Stimulated activated CD4-positive, alpha-beta T cell treated with anti-CD3 and anti-CD28 coated beads, Interleukin-4, amount 100 ng/mL, for 1 hour (primary cell): Measurements from ENCODE around the gene GPR132.

Experiments
- DNase-seq: peaks from one replicate; pipeline ENCODE4 v3.0.0-alpha.2; 2020

The GPR132 gene

DNA sequence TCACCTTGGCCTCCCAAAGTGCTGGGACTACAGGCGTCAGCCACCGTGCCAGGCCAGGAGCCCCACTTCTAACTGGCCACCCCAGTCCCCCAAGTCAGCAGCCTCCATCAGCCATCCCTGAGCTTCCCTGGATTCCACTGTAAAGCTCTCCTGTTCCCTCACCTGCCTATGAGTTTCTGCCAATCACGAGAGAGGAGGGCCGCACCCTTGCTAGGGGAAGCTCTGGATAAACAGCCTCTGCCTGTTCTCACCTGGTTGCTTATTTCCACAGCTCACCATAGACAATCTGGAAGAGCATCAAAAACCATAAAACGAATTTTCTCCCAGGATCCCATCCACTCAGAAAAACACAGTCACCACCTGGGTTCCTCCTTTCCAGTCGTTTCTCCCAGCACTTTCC lies 49.3 kb downstream of the GPR132 start:
- DNase-seq = no peak

DNA sequence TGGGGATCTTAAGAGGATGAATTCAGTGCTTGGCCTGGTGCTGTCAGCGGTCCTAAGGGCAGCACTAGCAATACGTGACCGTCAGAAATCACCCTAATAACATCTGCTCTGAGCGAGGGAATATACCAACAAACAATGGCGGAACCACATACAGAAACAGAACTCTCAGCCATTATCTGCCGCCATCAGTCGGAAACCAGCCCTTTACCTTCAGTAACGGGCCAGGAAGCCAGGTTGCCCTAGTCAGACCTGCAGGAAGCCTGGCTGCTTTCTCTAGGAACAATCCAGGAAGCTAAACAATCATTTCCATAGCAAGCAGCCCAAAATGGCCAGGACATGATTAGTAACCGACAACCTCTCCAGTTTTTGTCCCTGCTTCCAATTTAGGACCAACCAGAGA lies 50.0 kb downstream of the GPR132 start:
- no peak for DNase-seq

DNA sequence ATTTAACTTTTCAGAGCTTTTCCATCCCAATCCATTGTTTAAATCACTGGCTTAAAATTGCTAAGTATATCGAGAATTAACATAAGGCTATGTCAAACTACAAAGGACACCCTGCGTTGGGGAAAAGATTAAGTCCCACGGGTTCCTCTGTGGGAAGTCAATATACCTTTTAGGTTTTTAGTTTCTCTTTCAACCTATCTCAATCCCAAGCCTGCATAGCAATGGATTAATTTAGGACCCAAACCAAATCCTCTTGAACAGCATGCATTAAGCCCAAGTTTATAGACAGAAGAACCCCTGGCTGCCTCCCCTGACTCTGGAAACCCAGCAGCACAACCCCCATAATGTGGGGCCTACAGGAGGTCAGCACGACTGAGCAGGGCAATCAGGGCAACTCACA lies 50.6 kb downstream of the GPR132 start:
- no peak for DNase-seq

DNA sequence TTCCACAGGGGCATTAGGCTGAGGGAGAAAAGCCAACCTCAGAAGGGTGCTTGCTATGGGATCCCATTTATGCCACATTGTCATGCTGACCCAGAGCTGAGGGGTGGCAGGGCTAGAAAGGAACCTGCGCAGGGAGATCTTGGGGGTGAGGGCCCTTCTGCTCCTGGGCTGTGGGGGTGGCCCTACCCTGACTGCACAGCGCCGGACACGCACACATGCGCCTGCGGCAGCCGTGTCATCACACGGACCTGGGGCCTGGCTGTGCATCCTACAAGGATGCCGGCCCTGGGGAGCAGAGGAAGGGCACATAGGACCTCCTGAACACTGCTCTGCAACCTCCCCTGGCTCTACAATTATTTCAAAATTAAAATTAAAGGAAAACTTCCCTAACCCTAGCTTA lies 51.2 kb downstream of the GPR132 start:
- DNase-seq = no peak

DNA sequence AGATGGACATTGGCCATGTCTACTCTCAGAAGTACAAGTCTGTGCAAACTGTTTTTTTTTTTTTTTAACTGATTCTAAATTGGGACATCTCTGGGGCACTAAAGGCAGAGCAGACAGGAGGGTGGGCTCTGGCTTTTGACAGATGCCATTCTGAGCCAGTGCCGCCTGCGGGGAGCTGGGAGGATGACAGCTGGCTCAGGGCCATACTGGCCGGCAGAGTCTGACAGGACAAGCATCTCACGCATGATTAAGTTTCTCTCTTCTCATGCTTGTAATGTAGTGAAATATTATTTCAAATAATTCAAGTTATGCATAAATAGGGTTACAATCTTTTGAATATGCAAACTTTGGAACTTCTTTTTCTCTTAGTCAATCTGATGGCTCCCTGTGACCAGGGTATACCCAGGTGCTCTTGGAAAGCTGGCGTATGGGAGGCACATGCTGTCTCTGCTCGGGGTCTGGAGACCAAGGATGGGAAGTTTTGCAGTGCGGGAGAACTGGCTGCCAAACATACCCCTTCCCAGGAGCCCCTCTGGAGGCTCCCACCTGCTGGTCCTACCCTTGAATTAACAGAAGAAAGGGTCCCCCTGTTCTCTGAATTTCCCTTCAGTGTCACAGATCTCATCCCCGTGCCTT lies 52.0 kb downstream of the GPR132 start:
- DNase-seq = no peak

DNA sequence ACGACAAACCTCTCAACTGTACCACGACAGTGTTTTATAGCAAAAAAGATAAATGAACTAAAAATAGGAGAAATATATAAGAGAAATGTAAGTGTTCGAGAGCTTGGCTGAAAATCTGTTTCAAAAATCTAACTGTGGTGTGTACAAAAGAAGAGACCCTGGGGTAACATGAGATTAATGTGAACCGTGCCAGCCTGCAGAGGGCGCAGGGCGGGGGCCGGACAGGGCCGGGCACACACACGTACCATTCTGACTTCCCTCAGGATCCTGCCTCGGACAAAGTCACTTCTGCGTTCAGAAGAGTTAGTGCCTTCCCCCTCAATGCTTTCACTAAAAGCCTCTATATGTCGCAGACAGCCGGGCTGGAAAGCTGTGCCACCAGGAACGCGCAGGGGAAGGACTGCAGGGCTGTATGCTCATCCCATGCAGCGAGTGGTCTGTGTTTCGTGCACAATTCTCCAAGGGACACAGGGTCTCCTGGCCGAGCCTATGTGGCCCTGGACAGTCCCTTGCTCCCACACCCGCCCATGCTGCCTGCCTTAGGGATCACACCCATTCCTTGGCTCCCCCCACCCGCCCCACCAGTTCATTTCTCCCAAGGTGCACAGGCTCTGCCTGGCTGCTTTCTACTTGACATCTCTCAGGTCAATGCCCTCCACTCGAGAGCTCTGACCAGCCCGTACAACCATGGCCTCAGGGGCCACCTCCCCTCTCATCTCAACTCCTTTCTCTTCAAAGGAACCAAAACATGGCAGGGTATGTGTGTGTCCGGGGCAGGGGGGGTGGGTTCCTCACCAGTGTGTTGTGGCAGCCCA lies 52.9 kb downstream of the GPR132 start:
- no peak for DNase-seq

DNA sequence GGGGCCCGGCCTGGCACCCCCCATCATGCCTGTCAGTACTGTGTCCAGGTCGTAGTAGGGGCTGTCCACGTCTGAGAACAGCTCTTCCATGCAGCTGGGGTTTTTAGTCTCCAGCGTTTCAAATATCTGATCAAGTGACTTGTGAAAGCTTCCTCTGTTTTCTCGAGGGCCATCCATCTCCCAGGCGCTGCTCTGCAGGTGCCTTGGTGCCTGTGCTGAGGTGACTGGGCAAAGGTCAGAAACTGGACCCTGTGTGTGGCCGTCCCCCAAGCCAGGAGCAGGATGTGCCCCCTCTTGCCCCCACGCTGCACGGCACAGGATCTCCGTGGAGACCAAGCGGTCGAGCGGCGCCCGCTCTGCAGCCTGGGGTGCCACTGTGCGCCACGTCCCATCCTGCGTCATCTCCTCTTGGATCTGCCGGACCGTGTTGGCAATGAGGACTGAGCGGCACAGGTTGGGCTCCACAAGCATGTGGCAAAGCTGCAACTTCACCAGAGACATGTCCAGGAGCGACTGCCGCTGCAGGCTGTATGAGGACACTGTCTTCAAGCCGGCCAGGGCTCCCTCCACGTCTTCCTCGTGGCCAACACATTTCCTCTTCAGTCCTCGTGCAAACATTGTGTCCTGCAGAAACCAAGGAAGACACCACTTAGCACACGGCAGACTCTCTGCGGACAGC lies 53.8 kb downstream of the GPR132 start:
- DNase-seq = no peak

DNA sequence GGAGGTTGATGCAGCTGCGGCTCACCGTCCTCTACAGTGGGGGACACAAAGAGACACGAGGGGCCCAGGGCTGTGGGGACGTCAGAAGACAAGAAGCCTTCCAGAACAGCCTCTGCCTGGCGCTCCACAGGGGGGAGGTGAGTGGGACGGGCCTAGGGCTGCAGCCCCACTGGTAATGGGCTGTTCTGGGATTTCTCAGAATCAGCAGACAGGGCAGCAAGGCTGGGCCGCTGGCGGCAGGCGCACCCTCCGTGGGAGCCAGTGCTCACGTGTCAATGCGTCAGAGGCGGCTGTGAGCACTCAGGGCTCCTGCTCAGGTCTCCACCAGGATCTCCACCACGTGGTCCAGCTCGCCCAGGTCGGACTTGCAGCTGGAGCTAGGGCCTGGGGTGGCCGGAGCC lies 54.3 kb downstream of the GPR132 start:
- no peak for DNase-seq

DNA sequence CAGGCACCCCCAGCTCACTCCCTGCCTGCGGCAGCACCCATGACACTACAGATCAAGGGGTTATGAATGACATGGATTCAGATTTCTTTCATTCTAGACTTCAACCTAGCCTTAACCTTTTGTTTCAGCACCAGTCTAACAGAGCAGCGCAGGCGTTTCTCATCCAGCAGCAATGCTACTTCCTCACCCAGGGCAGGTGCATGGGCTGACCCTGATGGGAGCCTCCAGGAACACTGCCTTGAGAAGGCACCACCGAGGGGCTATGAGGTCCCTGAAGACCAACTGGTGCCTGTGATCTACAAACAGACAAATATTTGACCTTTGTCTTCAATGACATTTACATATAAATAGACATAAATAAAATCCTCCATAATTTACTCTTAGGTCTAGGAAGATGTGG lies 55.1 kb downstream of the GPR132 start:
- DNase-seq = no peak

DNA sequence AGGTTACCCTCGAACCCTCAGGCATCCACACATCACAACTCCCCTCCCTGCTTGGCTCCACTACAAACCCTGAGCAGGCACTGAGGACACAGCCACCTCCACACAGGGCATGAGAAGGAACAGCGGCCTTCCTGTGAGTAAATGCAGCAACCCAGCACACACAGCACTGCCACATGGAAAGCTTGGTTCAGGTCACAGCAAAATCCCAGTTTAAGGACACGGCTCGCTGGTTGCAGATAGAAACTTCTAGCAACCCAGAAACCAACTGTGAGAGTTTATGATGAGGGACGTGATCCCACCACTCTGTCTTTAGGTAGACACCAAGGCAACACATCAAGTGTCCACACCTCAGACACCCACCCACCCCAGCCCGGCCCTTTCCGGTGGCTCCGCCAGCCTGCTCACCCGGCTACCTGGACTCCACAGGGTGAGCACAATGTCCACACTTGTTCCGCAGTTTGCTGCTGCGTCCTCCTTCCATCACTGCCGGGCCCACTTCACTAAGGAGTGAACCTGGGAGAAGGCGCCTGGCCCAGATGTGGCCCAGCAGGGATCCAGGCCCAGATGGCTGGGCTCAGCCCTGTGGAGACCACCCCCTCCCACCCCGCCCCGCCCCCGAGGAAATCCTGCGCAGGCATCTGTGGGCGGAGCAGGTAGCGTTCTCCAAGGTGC lies 57.5 kb downstream of the GPR132 start:
- no peak for DNase-seq

DNA sequence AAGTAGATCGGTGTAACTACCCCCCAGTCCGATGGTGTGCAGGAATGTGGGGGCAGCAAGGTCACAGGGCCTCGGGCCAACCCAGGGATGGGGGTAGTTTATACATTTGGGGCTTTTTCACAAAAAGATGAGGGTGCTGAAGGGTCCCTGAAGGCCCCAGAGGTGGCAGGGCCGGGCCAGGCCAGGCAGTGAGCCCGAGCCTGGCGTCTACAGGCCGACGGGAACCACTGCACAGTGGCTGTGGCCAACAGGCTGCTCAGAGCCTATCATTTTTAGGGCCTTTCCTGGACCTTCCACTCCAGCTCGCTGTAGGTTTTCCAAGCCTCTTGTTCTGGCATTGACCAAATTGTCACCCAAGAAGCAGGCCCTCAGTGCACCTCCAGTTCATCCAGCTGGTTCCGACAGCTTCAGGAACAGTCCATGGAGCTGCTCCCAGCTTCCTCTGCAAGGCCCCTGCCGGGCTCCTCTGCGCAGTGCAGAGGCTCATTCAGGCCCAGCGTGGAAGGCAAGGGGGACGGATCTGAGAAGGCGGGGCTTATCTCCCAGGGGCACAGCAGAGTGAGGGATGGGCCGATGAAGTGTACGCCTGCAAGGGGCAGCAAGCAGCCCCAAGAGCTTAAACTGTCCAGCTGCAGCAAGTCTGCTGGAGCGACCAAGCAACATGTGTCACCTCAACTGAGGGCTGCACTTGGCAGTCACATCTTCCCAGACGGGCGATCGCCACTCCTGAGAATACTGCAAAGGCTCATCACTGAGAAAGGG lies 58.2 kb downstream of the GPR132 start:
- no peak for DNase-seq

DNA sequence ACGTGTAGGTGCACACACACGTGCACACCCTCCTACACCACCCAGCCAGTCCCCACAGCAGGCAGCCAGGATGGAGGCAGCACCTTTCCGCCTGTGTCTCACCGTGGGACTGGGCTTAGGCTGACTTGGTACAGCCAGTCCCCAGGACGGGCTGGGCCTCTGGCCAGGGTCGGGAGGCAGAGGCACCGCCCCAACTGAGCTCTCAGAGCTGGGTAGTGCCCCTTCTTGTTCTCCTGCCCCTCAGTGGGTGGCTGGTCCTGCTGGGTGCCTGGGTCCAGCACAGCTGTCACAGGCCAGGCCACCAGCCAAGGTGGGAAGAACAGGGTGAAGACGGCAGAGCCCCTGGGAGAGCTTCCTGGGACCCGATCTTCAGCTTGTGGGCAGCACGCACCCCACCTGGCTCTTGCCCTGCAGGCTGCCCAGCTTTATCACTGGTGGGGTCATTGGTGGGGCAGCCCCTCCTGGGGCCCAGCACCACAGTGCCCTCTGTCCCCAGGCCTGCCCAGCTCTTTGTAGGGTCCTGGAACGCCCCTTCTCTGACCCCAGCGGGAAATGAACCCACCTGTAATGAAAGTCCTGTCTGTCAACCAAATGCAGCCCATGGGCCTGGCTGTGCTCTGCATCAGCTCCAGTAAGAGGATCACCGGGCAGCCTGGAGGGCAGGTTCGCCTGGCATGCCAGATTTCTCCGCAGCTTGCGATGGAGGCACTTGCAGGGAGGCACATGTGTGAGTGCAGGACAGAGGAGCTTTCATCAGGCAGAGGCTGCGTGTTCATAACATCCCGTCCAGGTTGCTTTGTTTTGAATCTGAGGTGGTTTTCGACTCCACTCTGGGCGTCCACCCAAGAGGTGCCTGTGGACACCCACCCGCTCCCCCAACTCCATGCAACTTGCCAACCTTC lies 59.0 kb downstream of the GPR132 start:
- no peak for DNase-seq

DNA sequence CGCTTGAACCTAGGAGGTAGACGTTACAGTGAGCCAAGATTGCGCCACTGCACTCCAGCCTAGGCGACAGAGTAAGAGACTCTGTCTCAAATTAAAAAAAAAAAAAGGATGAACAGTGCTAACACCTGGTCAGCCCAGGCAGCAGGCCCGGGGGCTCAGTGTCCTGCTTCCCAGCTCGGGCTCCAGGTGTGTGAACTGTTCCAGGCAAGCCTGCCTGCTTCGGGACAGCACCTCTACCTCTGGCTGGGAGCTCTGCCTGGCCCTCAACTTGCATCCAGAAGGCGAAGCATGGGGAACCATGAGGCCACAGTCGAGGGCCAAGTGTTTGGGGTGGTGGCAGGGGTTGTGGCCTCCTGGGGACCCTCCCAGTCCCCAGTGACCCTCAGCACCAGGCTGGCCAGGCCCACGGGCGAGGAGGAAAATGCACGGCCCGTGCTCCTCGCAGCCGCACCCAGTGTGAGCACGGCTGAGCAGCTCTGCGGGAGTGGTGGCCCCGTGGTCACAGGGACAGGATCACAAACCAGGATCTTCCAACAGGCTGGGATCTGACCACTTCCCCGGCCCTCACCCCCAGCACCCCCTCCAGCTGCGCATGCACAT lies 59.8 kb downstream of the GPR132 start:
- no peak for DNase-seq
